ENCODE measurements around the gene PCDHA12.
"Not testable (repeated sequence)": the region's sequence is repeated elsewhere in the genome, so short reads cannot be mapped to it uniquely, and the experiment has no call there.

Gene PCDHA12

GRCh38 chr5:140875085-140876065 is at the start of gene PCDHA12:
Gene PCDHA12 (plus strand): TSS chr5:140875308. CDS start chr5:140875473, 165 bp downstream.
- DNase-seq (ENCODE audit: low read depth), result no peak

- no peak for DNase-seq (ENCODE audit: low read depth)
These were observed 47.3 kb upstream of the PCDHA12 start, which contains the start of gene PCDHA6 for GRCh38 chr5:140827704-140828361. Gene PCDHA6 (plus strand): TSS chr5:140827960. CDS start chr5:140828092, 132 bp downstream.

GRCh38 chr5:140828362-140828737 is 46.8 kb upstream of the PCDHA12 start:
- DNase-seq (ENCODE audit: low read depth), result no peak

GRCh38 chr5:140829511-140830501 is 45.3 kb upstream of the PCDHA12 start:
- DNase-seq (ENCODE audit: low read depth), result not testable (repeated sequence)

GRCh38 chr5:140833993-140834392 is 41.1 kb upstream of the PCDHA12 start, which contains the start of gene PCDHA7:
Gene PCDHA7 (plus strand): TSS chr5:140834269. CDS start chr5:140834384, 115 bp downstream.
- DNase-seq (ENCODE audit: low read depth), result no peak

GRCh38 chr5:140834439-140835008 is 40.6 kb upstream of the PCDHA12 start:
- DNase-seq (ENCODE audit: low read depth), result not testable (repeated sequence)

- DNase-seq (ENCODE audit: low read depth), result no peak
These were observed 39.2 kb upstream of the PCDHA12 start for GRCh38 chr5:140835622-140836510.

- no peak for DNase-seq (ENCODE audit: low read depth)
These were observed 33.8 kb upstream of the PCDHA12 start, which contains the start of gene PCDHA8 for GRCh38 chr5:140840978-140841962. Gene PCDHA8 (plus strand): TSS chr5:140841187. CDS start chr5:140841322, 135 bp downstream.

- DNase-seq (ENCODE audit: low read depth), result no peak
These were observed 32.0 kb upstream of the PCDHA12 start for GRCh38 chr5:140842798-140843733.

- not testable (repeated sequence) for DNase-seq (ENCODE audit: low read depth)
These were observed 26.7 kb upstream of the PCDHA12 start, which contains the start of gene PCDHA9 for GRCh38 chr5:140848139-140849102. Gene PCDHA9 (plus strand): TSS chr5:140848382. CDS start chr5:140848496, 114 bp downstream.

GRCh38 chr5:140849831-140850634 is 25.1 kb upstream of the PCDHA12 start:
- DNase-seq (ENCODE audit: low read depth), result not testable (repeated sequence)

GRCh38 chr5:140855772-140856674 is 19.1 kb upstream of the PCDHA12 start, which contains the start of gene PCDHA10:
Gene PCDHA10 (plus strand): TSS chr5:140855897. CDS start chr5:140856049, 152 bp downstream.
- no peak for DNase-seq (ENCODE audit: low read depth)

GRCh38 chr5:140857177-140857986 is 17.7 kb upstream of the PCDHA12 start:
- DNase-seq (ENCODE audit: low read depth), result no peak

GRCh38 chr5:140857987-140858240 is 17.2 kb upstream of the PCDHA12 start:
- no peak for DNase-seq (ENCODE audit: low read depth)

Data from stimulated activated CD8-positive, alpha-beta memory T cell treated with anti-CD3 and anti-CD28 coated beads, Interleukin-15, amount 100 ng/mL, for 1 hour (primary cell).